Vagina (tissue), 2 donors: ENCODE measurements around the gene TRIM41. TPM values are rescaled to one million over a fixed set of nuclear protein-coding genes. Genes with fewer than 3 reads are reported as not detected.

Source experiments
- DNase-seq, 2 donors: peaks; one replicate each; pipeline ENCODE4 v3.0.0-alpha.2; 2017; ENCODE audit errors: extremely low spot score in 2 of 2
- H3K27ac ChIP-seq: fragments of 200-600 bp; sonication (generic); one replicate; pipeline ENCODE4 v1.5.1; 2019
- H3K27me3 ChIP-seq: fragments of 200-600 bp; sonication (generic); one replicate; pipeline ENCODE4 v1.5.1; 2019
- H3K36me3 ChIP-seq, 2 donors: fragments of 200-600 bp; sonication (generic); one replicate each; pipeline ENCODE4 v1.5.1; 2017 to 2019
- H3K4me1 ChIP-seq: fragments of 200-600 bp; sonication (generic); one replicate; pipeline ENCODE4 v1.5.1; 2019
- H3K4me3 ChIP-seq, 2 donors: fragments of 200-600 bp; sonication (generic); 1 replicate in 1 of 2; 2 replicates in 1 of 2; pipeline ENCODE4 v1.5.1; 2016 to 2019
- H3K9me3 ChIP-seq: fragments of 200-600 bp; sonication (generic); one replicate; pipeline ENCODE4 v1.5.1; 2019
- POLR2A ChIP-seq, 2 donors: fragments of 450-650 bp; IDR thresholded peaks; one replicate each; pipeline ENCODE4 v1.6.1; 2017; ENCODE audit warnings: antibody characterized with exemption in 2 of 2, mild to moderate bottlenecking in 2 of 2, moderate library complexity in 2 of 2
- POLR2AphosphoS5 ChIP-seq, 2 donors: sonication (generic); formaldehyde crosslinking; IDR thresholded peaks; one replicate each; pipeline ENCODE4 v1.9.0; 2017; ENCODE audit warnings: antibody characterized with exemption in 2 of 2, mild to moderate bottlenecking in 2 of 2, low read depth in 1 of 2; ENCODE audit not compliant: insufficient read depth in 1 of 2
- intact Hi-C: fragments of 100-400 bp; cut with DNase I; formaldehyde crosslinking; loops from one replicate; pipeline ENCODE4 v1.15.1; 2023
- total RNA-seq: library from RNA; depleted of rRNA; stranded (reverse); fragments of >200 nt; gene quantifications from one replicate; pipeline ENCODE4 v1.2.3, GENCODE V29; 2016
- TF ChIP-seq, protein P1 (sequence below), 3 experiments: fragments of 450-650 bp in 2 of 3; fragments of 200-600 bp in 1 of 3; sonication (generic) in 1 of 3; IDR thresholded peaks; one replicate each; pipeline ENCODE4 v1.5.1; 2017 to 2019; ENCODE audit warnings: antibody characterized with exemption in 3 of 3, mild to moderate bottlenecking in 2 of 3, moderate library complexity in 2 of 3

TRIM41 gene
- total RNA-seq, 1 donor from 2014 or later = 7.9 TPM

DNA sequence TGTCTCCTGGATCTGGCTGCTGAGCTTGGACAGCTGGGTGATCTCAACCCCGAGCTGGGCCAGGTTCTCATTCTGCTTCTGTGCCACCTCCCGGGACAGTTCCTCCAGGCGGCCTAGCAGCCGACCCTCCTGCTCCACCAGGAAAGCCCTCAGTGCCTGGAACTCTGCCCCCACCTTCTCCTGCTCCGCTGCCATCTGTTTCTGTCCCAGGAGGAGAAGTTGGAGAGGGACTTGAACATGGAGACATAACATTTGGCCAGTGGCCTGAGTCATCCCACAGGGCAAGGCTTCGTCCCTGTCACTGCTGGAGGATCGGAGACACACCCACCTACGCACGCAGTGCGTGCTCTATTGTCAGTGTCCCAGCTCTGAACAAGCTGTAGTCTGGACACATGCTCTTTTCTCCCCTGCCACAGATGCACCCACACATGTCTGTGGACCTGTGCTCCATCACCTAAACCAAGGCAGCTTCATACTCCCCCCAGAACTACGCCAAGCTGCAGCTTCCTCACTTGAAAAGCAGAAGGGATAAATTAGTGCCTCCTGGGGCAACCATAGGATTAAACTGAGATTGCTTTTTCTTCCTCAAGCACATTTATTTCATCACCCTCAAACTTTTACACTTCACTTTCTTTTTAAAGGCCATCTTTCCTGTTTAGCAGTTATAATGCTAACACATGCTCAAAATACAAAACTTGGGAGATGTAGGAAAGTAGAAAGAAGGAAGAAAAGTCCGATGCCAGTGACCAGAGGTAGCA is 23.0 kb upstream of the TRIM41 start:
- intact Hi-C loops = loop anchor here (10.0 kb wide), 1 partner anchor 395 kb away; the partner anchor contains the start of gene MGAT1
- H3K27me3 ChIP-seq = no peaks in the 10 kb centered on the region
- TF ChIP-seq POLR2A (IDR thresholded peaks at IDR 0.05) (no peak), POLR2AphosphoS5 (IDR thresholded peaks at IDR 0.05; ENCODE audit: insufficient read depth in 1 of 2, low read depth in 1 of 2) (no peak)
- TF ChIP-seq, protein P1, sequence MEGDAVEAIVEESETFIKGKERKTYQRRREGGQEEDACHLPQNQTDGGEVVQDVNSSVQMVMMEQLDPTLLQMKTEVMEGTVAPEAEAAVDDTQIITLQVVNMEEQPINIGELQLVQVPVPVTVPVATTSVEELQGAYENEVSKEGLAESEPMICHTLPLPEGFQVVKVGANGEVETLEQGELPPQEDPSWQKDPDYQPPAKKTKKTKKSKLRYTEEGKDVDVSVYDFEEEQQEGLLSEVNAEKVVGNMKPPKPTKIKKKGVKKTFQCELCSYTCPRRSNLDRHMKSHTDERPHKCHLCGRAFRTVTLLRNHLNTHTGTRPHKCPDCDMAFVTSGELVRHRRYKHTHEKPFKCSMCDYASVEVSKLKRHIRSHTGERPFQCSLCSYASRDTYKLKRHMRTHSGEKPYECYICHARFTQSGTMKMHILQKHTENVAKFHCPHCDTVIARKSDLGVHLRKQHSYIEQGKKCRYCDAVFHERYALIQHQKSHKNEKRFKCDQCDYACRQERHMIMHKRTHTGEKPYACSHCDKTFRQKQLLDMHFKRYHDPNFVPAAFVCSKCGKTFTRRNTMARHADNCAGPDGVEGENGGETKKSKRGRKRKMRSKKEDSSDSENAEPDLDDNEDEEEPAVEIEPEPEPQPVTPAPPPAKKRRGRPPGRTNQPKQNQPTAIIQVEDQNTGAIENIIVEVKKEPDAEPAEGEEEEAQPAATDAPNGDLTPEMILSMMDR (IDR thresholded peaks at IDR 0.05) = no peak
- no peaks in the 10 kb centered on the region for H3K9me3 ChIP-seq
- no peak overlapping the region for H3K4me3 ChIP-seq
- H3K36me3 ChIP-seq = no peaks in the 10 kb centered on the region
- H3K27ac ChIP-seq = no peak overlapping the region
- no peak for DNase-seq
- peaks cover 14% of the 10 kb centered on the region for H3K4me1 ChIP-seq

DNA sequence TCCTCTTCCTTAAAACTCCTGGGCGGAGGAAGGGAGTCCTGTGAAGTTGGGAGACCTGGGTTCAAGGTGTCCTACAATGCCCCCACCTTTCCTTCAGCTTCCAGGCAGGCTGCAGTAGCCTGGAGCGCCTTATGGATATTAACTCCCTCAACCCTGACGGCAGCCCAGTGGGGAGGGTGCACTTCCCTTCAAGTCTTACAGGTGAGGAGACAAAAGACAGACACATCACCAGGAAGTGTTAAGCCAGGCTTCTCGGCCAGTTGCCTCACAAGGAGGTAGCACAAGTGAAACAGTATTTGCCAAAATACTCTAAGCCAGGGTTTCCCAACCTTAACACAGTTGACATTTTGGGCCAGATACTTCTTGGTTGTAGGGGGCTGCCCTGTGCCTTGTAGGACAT is 22.3 kb upstream of the TRIM41 start:
- no peak for DNase-seq
- no peak overlapping the region for H3K4me3 ChIP-seq
- TF ChIP-seq POLR2A (IDR thresholded peaks at IDR 0.05) (no peak), POLR2AphosphoS5 (IDR thresholded peaks at IDR 0.05; ENCODE audit: insufficient read depth in 1 of 2, low read depth in 1 of 2) (no peak)
- TF ChIP-seq, protein P1 (IDR thresholded peaks at IDR 0.05) = no peak
- H3K4me1 ChIP-seq = peaks cover 22% of the 10 kb centered on the region
- no peaks in the 10 kb centered on the region for H3K9me3 ChIP-seq
- no peaks in the 10 kb centered on the region for H3K27me3 ChIP-seq
- H3K36me3 ChIP-seq = no peaks in the 10 kb centered on the region
- no peak overlapping the region for H3K27ac ChIP-seq
- intact Hi-C loops = no loop called here

DNA sequence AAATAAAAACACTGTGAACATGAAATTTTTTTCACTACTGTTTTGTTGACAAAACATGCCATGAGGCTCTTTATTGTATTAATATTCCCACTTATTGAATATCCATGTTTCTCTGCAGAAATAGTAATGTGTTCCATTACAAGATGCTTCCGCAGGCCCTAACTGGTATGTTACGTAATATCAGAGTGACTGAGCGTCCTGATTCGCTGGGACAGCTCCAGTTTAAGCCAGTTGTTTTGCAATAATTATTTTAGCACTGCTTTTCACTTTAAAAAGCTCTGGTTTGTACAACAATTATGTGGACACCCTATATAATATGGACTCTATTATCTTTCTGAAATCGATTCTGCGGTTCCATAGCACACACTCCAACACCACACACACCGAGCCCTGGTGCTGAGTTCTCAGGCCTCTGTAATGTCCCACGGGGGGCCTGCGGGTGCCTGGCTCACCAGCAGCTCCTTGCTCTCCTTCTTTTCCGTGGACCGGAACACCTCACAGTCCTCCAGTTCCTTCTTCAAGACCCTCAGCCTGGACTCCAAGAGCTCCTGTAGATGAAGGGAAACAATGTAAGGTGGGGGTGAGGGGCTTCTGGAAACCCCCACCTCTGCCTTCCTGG is 19.9 kb upstream of the TRIM41 start:
- H3K4me1 ChIP-seq = peaks cover 29% of the 10 kb centered on the region
- no peaks in the 10 kb centered on the region for H3K9me3 ChIP-seq

DNA sequence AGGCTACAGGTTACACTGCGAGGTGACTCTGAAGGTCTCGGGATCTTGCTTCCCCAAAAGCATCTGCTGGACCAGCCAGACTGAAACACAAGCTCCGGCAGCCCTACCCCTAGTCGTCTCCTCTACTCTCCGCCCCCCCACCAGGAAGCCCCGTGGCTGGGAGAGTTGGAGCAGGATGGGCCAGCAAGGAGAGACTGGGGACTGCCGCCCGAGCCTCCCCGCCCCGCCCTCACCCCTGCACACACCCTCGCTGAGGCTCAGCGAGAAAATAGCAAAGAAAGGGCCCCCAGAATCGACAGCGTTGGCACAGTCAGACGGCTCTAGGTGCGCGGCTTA is 19.3 kb upstream of the TRIM41 start:
- peak overlapping the region; percentile 64 to 83 for H3K4me3 ChIP-seq
- no peaks in the 10 kb centered on the region for H3K27me3 ChIP-seq
- no peaks in the 10 kb centered on the region for H3K9me3 ChIP-seq
- DNase-seq = no peak
- no peaks in the 10 kb centered on the region for H3K36me3 ChIP-seq
- intact Hi-C loops = no loop called here
- peak overlapping the region; percentile 87 for H3K27ac ChIP-seq
- TF ChIP-seq POLR2AphosphoS5 (IDR thresholded peaks at IDR 0.05; ENCODE audit: insufficient read depth in 1 of 2, low read depth in 1 of 2) = no peak
- no peak for TF ChIP-seq POLR2A (IDR thresholded peaks at IDR 0.05)
- TF ChIP-seq, protein P1 (IDR thresholded peaks at IDR 0.05) = no peak
- peaks cover 29% of the 10 kb centered on the region for H3K4me1 ChIP-seq

More for the DNA sequence above, 19.9 kb upstream of the TRIM41 start:
- intact Hi-C loops = no loop called here
- Histone ChIP-seq H3K27ac (peak overlapping the region; percentile 87), H3K36me3 (no peaks in the 10 kb centered on the region), H3K4me3 (peak overlapping the region; percentile 64 to 83), H3K27me3 (no peaks in the 10 kb centered on the region)
- TF ChIP-seq, protein P1 (IDR thresholded peaks at IDR 0.05) = no peak
- no peak for TF ChIP-seq POLR2A (IDR thresholded peaks at IDR 0.05)
- TF ChIP-seq POLR2AphosphoS5 (IDR thresholded peaks at IDR 0.05; ENCODE audit: insufficient read depth in 1 of 2, low read depth in 1 of 2) = peak; percentile 22 to 50
- DNase-seq = no peak
